Urothelium cell line (cell line): ENCODE data around the gene INHBB.

ENCODE experiments used
- DNase-seq: peaks from one replicate; pipeline ENCODE4 v3.0.0; 2011; ENCODE audit warnings: low spot score, mixed read lengths
- FAIRE-seq: peaks from 2 replicates; lab custom pipeline; 2011; peaks lifted over from hg19 to GRCh38; lab: Jason Lieb, UNC

INHBB gene

DNA sequence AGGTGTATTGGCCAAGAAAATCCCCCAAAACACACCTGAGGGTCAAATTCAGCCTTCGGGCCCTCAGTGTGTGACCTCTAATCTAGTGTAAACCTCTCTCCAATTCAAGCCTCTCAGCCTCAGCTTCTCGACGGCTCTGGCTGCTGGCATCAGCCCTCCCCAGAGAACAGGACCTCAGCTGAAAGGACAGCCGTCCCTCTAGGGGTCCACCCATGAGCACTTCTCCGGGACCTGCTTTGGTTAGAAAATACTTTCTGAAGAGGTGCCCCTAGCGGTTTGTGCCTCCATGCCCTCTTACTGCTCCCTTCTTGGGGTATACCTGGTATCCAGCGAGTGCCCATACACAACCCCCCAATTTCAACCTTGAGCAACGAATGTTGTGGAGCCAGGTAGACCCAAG lies 48.8 kb downstream of the INHBB start:
- no peak for DNase-seq
- no peak for FAIRE-seq

DNA sequence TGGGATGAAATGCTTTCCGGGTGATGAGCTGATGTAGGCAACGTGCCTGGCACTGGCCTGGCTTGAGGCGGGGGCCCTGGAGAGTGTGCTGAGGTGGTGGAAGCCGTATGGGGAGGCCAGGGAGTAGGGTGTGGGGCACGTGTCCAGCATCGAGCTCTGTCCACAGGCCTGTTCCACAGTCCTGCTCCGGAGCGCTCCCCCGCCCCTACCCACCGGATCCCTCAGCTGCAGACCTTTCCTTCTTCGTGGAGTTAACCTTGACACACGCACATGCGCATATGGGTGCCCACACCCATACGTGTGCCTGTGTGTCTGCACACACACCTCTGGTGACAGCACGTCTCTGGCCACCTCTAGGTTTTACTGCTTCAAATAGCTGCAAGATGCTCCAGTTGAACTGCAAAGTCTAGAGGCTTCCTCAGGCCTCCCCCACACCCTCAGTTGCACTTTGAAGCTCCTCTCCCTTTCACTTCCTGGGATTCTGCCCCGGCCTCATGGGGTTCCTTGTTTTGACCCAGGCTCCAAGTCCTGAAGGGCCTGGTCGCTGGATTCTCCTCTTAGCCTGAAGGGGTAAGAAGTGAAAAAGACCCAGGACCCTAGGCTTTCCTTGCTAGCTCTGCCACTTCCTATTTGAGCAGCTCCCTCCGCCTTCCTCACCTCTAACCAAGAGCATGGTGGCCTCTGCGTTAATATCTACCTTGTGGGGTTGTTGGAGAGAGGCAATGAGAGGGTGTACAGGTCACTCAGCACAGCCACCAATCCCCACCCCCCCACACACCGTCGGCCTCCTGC lies 49.5 kb downstream of the INHBB start:
- no peak for DNase-seq
- peak; percentile 66 for FAIRE-seq

DNA sequence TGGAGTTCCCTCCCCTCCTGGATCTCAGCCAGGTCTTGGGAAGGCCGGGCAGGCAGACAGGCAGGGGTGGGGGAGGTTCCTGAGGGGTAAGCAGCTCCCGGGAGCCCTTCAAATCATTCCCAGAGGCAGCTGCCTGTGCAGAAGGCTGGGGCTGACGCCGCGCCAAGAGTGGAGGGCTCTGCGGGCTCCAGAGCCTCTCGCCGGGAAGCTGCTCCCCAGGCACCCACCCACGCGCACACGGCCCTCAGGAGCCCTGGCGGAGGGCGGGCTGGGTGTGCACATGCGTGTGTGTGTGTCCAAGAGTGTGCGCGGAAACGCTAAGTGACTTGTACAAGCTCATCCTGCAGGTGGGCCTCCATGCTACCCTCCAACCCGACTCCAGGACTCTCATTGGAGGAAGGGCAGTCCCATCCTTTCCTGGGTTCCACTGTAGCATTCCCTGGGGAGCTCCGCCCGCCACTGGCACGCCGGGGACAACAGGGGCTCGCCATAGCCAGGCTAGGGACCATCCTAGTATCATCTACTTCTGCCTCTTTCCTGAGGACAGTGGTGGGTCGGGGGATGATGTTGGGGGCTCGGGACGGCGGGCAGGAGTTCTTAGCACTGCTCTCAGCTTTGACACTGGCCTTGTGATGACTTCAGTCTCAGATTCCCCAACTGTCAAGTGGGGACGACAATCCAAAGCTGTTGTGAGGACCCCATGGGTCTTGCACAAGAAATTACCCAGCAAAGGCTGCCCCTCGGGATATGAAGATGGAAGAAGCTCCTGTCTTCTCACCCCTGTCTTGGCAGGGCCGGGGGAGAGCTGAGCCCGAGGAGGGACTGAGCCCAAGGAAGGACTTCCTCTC lies 50.3 kb downstream of the INHBB start:
- DNase-seq (peak; percentile 79), FAIRE-seq (peak; percentile 20)

DNA sequence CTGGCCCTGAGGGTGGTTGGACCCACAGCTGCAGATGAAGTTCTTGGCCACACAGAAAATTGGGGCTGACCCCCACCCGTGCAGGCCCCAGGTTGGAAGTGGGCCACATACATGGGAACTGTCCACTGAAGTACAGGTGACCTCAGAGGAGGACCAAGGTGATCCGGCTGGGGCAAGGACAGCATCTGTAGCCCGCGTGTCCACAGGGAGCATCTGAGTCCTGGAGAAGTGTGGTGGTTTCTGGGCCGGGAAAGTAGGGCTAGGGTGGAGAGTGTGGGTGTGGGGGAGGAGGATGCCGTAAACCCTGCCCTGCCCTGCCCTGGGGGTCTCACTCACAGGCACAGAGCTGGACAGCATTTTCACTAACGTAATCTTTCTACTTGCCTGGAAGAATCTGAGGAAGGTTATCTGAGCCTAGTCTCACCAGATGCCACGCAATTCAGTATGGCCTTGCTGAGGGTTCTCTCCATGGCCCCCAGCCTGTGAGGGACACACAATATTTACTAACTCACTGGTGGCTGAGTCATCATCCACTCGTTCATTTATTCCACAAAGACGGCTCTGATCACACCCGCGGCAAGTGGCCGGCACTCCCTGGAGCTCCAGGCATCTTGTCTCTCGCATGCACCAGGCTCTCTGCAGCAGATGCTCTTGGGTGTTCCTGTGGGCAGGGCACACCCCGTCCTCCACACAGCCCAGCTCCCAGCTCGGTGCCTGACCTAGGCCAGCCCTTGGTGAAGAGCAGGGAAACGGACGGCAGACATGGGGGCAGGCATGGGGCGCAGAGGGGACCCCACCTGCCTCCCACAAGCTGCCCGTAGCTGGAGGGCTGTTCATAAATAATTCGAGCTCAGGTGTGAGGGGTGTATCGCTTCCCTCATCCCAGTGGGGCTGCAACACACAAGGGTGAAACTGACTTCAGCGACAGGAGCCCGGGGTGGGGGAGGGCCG lies 51.2 kb downstream of the INHBB start:
- FAIRE-seq (peak; percentile 66), DNase-seq (peak; percentile 76)

DNA sequence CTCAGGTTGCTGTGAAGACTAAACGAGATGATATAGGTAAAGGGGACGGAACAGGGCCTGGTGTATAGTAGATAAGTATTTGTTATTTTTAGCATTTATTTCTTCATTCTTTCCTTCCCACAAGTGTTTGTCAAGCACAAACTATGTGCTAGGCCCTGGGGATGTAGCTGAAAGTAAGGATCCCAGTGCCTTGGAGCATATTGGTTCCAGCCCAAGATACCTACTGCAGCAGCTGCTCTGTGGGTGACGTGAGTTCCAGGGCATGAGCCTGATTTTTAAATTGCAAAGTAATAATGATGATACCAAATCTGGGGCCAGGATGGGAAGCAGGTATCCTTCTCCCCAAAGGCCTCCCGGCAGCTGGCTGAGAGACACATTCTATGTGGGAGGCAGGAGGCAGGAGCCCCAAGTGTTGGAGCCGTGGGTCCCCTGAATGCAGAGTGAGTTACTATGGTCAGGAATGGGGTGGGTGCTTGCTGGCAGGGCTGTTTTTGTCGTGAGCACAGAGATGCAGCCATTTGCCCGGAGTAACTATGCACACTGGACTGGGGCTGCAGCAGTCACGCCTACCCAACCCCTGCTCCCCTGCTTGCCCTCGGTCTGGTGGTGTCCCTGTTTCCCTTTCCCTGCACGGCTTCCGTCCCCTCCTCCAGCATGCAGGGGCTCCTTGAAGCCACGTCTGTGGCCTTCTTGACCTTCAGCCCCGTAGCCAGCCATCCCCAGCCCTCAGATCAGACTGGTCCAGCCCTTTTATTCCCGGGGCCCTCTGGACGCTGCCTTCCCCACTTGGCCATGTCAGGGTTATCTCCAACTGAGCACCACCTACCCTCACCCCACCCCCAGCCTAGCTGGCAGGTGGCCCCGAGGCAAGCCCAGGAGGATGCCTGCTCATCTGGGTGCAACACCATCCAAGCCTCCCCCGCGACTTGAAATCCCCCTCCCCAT lies 52.4 kb downstream of the INHBB start:
- DNase-seq (no peak), FAIRE-seq (peak; percentile 73)

DNA sequence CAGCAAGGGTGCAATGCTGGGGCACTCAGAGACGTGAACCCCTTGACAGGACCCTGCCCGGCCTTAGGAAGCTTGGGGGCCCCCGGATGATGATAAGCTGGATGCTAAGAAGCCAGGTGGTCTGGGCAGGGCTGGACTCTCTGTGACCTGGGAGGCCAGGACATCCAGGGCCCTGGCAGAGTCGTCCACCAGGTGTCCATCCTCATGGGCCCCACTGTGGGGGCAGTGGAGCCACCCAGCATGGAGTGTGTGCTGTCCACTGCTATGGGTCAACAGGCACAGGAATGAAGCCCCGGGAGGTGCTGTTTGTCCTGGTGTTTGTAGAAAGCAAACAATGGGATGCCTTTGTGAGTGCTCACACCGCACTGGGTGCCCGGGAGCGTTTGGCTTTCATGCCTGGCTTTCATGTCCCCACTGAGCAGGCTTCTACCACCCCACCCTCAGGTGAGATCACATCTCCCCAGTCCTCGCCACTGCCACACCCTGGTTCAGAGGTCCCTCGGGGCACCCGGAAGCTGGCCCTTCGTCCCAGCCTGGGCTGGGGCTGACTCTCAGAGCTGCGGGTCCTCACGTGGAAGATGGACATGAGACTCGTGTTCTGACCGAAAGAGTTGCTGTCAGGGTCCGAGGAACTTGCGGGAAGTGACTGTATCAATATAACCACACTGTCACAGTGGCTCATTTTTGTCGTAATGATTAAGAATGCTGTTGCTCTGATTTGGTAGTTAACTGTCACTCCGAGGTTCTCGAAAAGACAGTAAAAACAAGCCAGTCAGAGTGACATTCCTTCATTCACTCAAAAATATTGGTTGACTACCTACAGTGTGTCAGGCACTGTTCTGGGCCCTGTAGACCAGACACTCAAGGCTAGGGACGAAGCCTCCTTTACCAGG lies 53.3 kb downstream of the INHBB start:
- peak; percentile 20 for FAIRE-seq
- DNase-seq, result peak; percentile 65

DNA sequence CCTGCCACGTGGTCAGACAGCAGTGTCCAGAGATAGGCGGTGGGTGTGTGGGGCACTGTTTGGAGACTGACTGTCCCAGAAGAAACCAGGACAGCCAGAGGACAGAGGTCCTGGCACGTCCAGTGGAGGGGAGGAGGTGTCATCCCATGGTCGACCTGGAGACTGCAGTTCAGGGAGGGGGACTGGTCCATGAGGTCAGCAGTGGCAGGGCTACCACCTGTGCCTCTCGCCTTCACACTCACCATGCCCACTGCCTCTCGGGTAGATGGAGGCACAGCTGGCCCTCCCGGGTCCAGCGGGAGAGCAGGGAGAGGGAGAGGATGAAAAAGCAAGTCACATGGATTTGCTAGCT lies 53.9 kb downstream of the INHBB start:
- FAIRE-seq (no peak), DNase-seq (no peak)

DNA sequence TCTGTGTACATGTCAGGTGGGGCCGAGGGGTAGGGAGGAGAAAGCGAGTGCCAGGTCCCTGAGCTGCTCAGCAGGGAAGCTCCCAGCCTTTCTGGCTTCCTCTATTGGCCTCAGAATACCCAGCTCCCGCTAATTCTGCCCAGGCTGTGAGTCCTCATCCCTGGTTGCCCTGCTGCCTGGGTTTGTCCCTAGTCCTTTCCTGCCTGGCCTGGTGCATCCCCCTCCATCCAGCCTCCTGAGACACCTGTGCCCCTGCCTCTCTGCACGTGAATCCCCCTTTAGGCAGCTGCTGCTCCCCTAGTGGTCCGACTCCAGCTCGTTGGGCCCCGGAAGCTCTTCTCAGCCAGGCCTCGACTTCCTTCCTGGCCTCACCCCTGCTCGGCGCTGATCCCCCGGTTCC lies 54.6 kb downstream of the INHBB start:
- no peak for FAIRE-seq
- DNase-seq, result no peak
